H9 (cell line): ENCODE measurements around the gene ZNF77. TPM values are rescaled to one million over a fixed set of nuclear protein-coding genes. Genes with fewer than 3 reads are reported as not detected.

ENCODE experiments used
- DNase-seq: peaks from one replicate; pipeline ENCODE4 v3.0.0-alpha.2; 2017
- H2AFZ ChIP-seq: one replicate; pipeline ENCODE4 v1.6.1; 2013; ENCODE audit warnings: mild to moderate bottlenecking, low read length, control low read depth, moderate library complexity
- H2AK5ac ChIP-seq: 2 replicates; pipeline ENCODE4 v1.6.1; 2013; ENCODE audit warnings: low read length, control low read depth, mixed read lengths; ENCODE audit not compliant: insufficient read length
- H2BK120ac ChIP-seq: one replicate; pipeline ENCODE4 v1.6.1; 2013; ENCODE audit warnings: low read depth, mild to moderate bottlenecking, low read length, control low read depth, inconsistent platforms; ENCODE audit not compliant: poor library complexity, severe bottlenecking
- H2BK12ac ChIP-seq: 2 replicates; pipeline ENCODE4 v1.6.1; 2013; ENCODE audit warnings: low read length, control low read depth, mixed read lengths, low read depth; ENCODE audit not compliant: insufficient read length
- H2BK15ac ChIP-seq: 2 replicates; pipeline ENCODE4 v1.6.1; 2013; ENCODE audit warnings: low read depth, low read length, control low read depth
- H2BK20ac ChIP-seq: one replicate; pipeline ENCODE4 v1.6.1; 2013; ENCODE audit warnings: low read depth, mild to moderate bottlenecking, low read length, control low read depth, inconsistent platforms; ENCODE audit not compliant: poor library complexity, severe bottlenecking
- H2BK5ac ChIP-seq: 2 replicates; pipeline ENCODE4 v1.6.1; 2013; ENCODE audit warnings: low read length, control low read depth, mixed read lengths; ENCODE audit not compliant: insufficient read length
- H3K14ac ChIP-seq: 2 replicates; pipeline ENCODE4 v1.6.1; 2013; ENCODE audit warnings: low read length, control low read depth; ENCODE audit not compliant: insufficient read depth
- H3K18ac ChIP-seq: 2 replicates; pipeline ENCODE4 v1.6.1; 2013; ENCODE audit warnings: low read depth, mild to moderate bottlenecking, mixed read lengths, low read length, control low read depth; ENCODE audit not compliant: insufficient read length
- H3K23ac ChIP-seq: 2 replicates; pipeline ENCODE4 v1.6.1; 2013; ENCODE audit warnings: low read length, control low read depth, mixed read lengths, low read depth; ENCODE audit not compliant: insufficient read length
- H3K23me2 ChIP-seq: 2 replicates; pipeline ENCODE4 v1.6.1; 2013; ENCODE audit warnings: low read depth, mild to moderate bottlenecking, mixed read lengths, low read length, control low read depth; ENCODE audit not compliant: insufficient read length, poor library complexity, severe bottlenecking
- H3K27ac ChIP-seq: 2 replicates; pipeline ENCODE4 v1.5.1; 2013; ENCODE audit warnings: low read length, control low read depth, mixed read lengths, low read depth; ENCODE audit not compliant: insufficient read length
- H3K27me3 ChIP-seq: 2 replicates; pipeline ENCODE4 v1.6.1; 2013; ENCODE audit warnings: low read length, control low read depth, inconsistent platforms; ENCODE audit not compliant: insufficient read depth
- H3K4ac ChIP-seq: 2 replicates; pipeline ENCODE4 v1.6.1; 2013; ENCODE audit warnings: low read depth, mild to moderate bottlenecking, control low read depth, inconsistent platforms, low read length, moderate library complexity
- H3K4me1 ChIP-seq: 2 replicates; pipeline ENCODE4 v1.6.1; 2013; ENCODE audit warnings: low read length, control low read depth, inconsistent platforms; ENCODE audit not compliant: insufficient read depth
- H3K4me2 ChIP-seq: 2 replicates; pipeline ENCODE4 v1.6.1; 2013; ENCODE audit warnings: low read length, control low read depth, mixed read lengths; ENCODE audit not compliant: insufficient read length, insufficient read depth
- H3K56ac ChIP-seq: 2 replicates; pipeline ENCODE4 v1.6.1; 2013; ENCODE audit warnings: low read depth, mild to moderate bottlenecking, mixed read lengths, low read length, control low read depth; ENCODE audit not compliant: insufficient read length
- H3K79me1 ChIP-seq: 2 replicates; pipeline ENCODE4 v1.6.1; 2013; ENCODE audit warnings: low read depth, mild to moderate bottlenecking, moderate library complexity, low read length, control low read depth, inconsistent platforms; ENCODE audit not compliant: insufficient read depth, poor library complexity, severe bottlenecking
- H3K79me2 ChIP-seq: 2 replicates; pipeline ENCODE4 v1.6.1; 2013; ENCODE audit warnings: low read length, control low read depth, inconsistent platforms; ENCODE audit not compliant: insufficient read depth
- H3K9ac ChIP-seq: 2 replicates; pipeline ENCODE4 v1.6.1; 2013; ENCODE audit warnings: low read length, control low read depth, mixed read lengths; ENCODE audit not compliant: insufficient read length; ENCODE audit errors: extremely low read depth
- H3K9me3 ChIP-seq: one replicate; pipeline ENCODE4 v1.6.1; 2013; ENCODE audit warnings: low read depth, low read length, inconsistent platforms; ENCODE audit not compliant: control insufficient read depth
- H3T11ph ChIP-seq: one replicate; pipeline ENCODE4 v1.6.1; 2013; ENCODE audit warnings: mild to moderate bottlenecking, low read length, control low read depth, inconsistent platforms
- H4K20me1 ChIP-seq: one replicate; pipeline ENCODE4 v1.6.1; 2013; ENCODE audit not compliant: control insufficient read depth, insufficient read length, insufficient read depth
- H4K5ac ChIP-seq: 2 replicates; pipeline ENCODE4 v1.6.1; 2013; ENCODE audit warnings: low read depth, mild to moderate bottlenecking, mixed read lengths, low read length, control low read depth; ENCODE audit not compliant: insufficient read length
- H4K8ac ChIP-seq: replicated peaks from 2 replicates; pipeline ENCODE4 v1.6.1; 2013; ENCODE audit warnings: low read length, control low read depth, mixed read lengths, low read depth; ENCODE audit not compliant: insufficient read length
- H4K91ac ChIP-seq: 2 replicates; pipeline ENCODE4 v1.6.1; 2013; ENCODE audit warnings: low read depth, mild to moderate bottlenecking, moderate library complexity, mixed read lengths, low read length, control low read depth; ENCODE audit not compliant: insufficient read length
- H3K27ac Mint-ChIP-seq, 3 experiments: 2 replicates in 2 of 3; 3 replicates in 1 of 3; pipeline ENCODE4 v1.8.0; 2020 to 2021; ENCODE audit warnings: mixed read lengths in 3 of 3, mild to moderate bottlenecking in 1 of 3, moderate library complexity in 1 of 3
- H3K27me3 Mint-ChIP-seq: 2 replicates; pipeline ENCODE4 v1.8.0; 2021; ENCODE audit warnings: low read depth, mild to moderate bottlenecking, moderate library complexity, mixed read lengths
- H3K36me3 Mint-ChIP-seq, 3 experiments: 2 replicates in 2 of 3; 3 replicates in 1 of 3; pipeline ENCODE4 v1.8.0; 2020 to 2021; ENCODE audit warnings: low read depth in 3 of 3, mixed read lengths in 3 of 3; ENCODE audit not compliant: insufficient read depth in 1 of 3
- H3K4me1 Mint-ChIP-seq, 2 experiments: 2 replicates each; pipeline ENCODE4 v1.8.0; 2020; ENCODE audit warnings: mixed read lengths in 2 of 2
- H3K4me3 Mint-ChIP-seq, 2 experiments: 2 replicates in 1 of 2; 3 replicates in 1 of 2; pipeline ENCODE4 v1.8.0; 2020 to 2021; ENCODE audit warnings: mild to moderate bottlenecking in 2 of 2, mixed read lengths in 2 of 2, moderate library complexity in 1 of 2
- H3K9me3 Mint-ChIP-seq, 2 experiments: 2 replicates in 1 of 2; 3 replicates in 1 of 2; pipeline ENCODE4 v1.8.0; 2020; ENCODE audit warnings: mild to moderate bottlenecking in 2 of 2, mixed read lengths in 2 of 2, moderate library complexity in 1 of 2
- WGBS: extraction: QIAGEN DNeasy Blood & Tissue Kit; methylation state at CpG from one replicate; pipeline ENCODE4 v1.1.7; 2013; ENCODE audit warnings: missing lambda C conversion rate, low lambda C conversion rate, mixed read lengths; ENCODE audit not compliant: insufficient read length; ENCODE audit errors: extremely low coverage; 5-methylcytosine and 5-hydroxymethylcytosine counted together
- total RNA-seq: library from RNA; stranded (reverse); gene quantifications from 2 replicates; pipeline ENCODE4 v1.2.1, GENCODE V29; 2021
- TF ChIP-seq, protein P1 (sequence below): fragments of 200-600 bp; sonication (generic); conservative IDR thresholded peaks from 3 replicates; pipeline ENCODE4 v1.8.0; 2021; ENCODE audit warnings: antibody characterized with exemption, mild to moderate bottlenecking

The ZNF77 gene
- total RNA-seq, 1 experiment from 2014 or later: 4.6 TPM

DNA sequence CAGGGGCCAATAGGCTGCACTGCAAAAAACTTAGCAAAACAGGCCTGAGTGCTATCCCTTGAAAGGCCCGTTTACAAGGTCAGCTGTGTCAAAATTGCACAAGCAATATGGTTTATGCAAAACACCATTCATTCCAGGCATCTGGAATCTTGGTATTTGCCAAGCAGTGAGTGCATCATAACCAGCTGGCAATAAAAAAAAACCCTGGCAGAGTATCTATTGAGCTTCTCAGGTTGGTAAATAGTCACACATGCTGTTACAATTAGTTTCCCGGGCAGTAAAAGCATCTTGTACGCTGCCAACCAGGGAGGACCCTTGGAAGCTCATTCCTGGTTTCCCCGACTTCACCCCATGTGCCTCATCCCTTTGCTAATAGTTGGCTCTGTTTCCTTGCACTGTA is 21.3 kb downstream of the ZNF77 start:
- Histone ChIP-seq H2BK12ac (no peak overlapping the region), H2BK20ac (no peak overlapping the region), H3K79me1 (no peaks in the 10 kb centered on the region), H3K4ac (no peak overlapping the region), H3K27me3 (no peaks in the 10 kb centered on the region), H3K56ac (no peak overlapping the region), H3K23me2 (no peaks in the 10 kb centered on the region), H2BK5ac (no peak overlapping the region), H2BK120ac (no peak overlapping the region), H3K9ac (no peak overlapping the region), H3T11ph (no peak overlapping the region), H3K4me2 (no peak overlapping the region), H3K23ac (no peak overlapping the region), H3K9me3 (peaks cover 4% of the 10 kb centered on the region), H4K20me1 (no peaks in the 10 kb centered on the region), H4K91ac (no peak overlapping the region), H2BK15ac (no peak overlapping the region), H4K5ac (no peak overlapping the region), H2AK5ac (no peak overlapping the region), H4K8ac (no peak overlapping the region), H3K4me1 (no peaks in the 10 kb centered on the region), H3K14ac (no peak overlapping the region), H3K27ac (no peak overlapping the region), H2AFZ (no peak overlapping the region), H3K18ac (no peak overlapping the region), H3K79me2 (no peaks in the 10 kb centered on the region)
- WGBS: no CpG with 5 or more reads among the region's 4 CpGs
- no peak for DNase-seq
- Mint-ChIP-seq H3K36me3 (peaks cover 14 to 20% (median 14%) of the 10 kb centered on the region in 3 experiments), H3K4me1 (peaks cover 11 to 14% of the 10 kb centered on the region in 2 experiments), H3K27me3 (no peaks in the 10 kb centered on the region; the same call in 1 of the 2 replicates), H3K27ac (peak overlapping the region in 2 of 3 experiments; percentile 25 to 40; a peak in 2 of 7 replicates), H3K9me3 (peaks cover 4 to 10% of the 10 kb centered on the region in 2 experiments; a peak in 3 of 5 replicates), H3K4me3 (no peak overlapping the region)
- TF ChIP-seq, protein P1, sequence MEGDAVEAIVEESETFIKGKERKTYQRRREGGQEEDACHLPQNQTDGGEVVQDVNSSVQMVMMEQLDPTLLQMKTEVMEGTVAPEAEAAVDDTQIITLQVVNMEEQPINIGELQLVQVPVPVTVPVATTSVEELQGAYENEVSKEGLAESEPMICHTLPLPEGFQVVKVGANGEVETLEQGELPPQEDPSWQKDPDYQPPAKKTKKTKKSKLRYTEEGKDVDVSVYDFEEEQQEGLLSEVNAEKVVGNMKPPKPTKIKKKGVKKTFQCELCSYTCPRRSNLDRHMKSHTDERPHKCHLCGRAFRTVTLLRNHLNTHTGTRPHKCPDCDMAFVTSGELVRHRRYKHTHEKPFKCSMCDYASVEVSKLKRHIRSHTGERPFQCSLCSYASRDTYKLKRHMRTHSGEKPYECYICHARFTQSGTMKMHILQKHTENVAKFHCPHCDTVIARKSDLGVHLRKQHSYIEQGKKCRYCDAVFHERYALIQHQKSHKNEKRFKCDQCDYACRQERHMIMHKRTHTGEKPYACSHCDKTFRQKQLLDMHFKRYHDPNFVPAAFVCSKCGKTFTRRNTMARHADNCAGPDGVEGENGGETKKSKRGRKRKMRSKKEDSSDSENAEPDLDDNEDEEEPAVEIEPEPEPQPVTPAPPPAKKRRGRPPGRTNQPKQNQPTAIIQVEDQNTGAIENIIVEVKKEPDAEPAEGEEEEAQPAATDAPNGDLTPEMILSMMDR: no peak
